DOHH2 (cell line): ENCODE results near the gene TDRD12.

Experiments used
- CTCF ChIP-seq: fragments of 200-600 bp; sonication (generic); IDR thresholded peaks from one replicate; pipeline ENCODE4 v1.5.1; 2014; ENCODE audit warnings: antibody characterized with exemption, mild to moderate bottlenecking, low read depth, low read length; ENCODE audit not compliant: poor library complexity, severe bottlenecking
- EZH2phosphoT487 ChIP-seq: fragments of 200-600 bp; sonication (generic); IDR thresholded peaks from 2 replicates; pipeline ENCODE4 v1.6.1; 2017; ENCODE audit warnings: borderline replicate concordance, mild to moderate bottlenecking, antibody characterized with exemption, low read length, moderate library complexity, mixed read lengths

- TF ChIP-seq CTCF, result no peak
- no peak for TF ChIP-seq EZH2phosphoT487
These were observed 81.2 kb downstream of the TDRD12 start for GRCh38 chr19:32800754-32801153.
